ENCODE results near the gene CORT. TPM values are rescaled to one million over a fixed set of nuclear protein-coding genes. Genes with fewer than 3 reads are reported as not detected.

The CORT gene
- total RNA-seq, 1 donor from 2014 or later = not detected

GRCh38 chr1:10474613-10475507 is 25.0 kb downstream of the CORT start, which contains the start of gene PEX14:
Gene PEX14 (plus strand): TSS chr1:10474950. CDS start chr1:10474967, 17 bp downstream.
- peak; percentile 89 for DNase-seq (ENCODE audit: extremely low spot score, unreplicated experiment)
- H3K27me3 Mint-ChIP-seq = no peaks in the 10 kb centered on the region
- H3K27ac Mint-ChIP-seq = peak within 1 kb of the TSS; percentile 91
- peak within 1 kb of the TSS; percentile 95 for H3K4me3 Mint-ChIP-seq
- TF ChIP-seq, protein P1, sequence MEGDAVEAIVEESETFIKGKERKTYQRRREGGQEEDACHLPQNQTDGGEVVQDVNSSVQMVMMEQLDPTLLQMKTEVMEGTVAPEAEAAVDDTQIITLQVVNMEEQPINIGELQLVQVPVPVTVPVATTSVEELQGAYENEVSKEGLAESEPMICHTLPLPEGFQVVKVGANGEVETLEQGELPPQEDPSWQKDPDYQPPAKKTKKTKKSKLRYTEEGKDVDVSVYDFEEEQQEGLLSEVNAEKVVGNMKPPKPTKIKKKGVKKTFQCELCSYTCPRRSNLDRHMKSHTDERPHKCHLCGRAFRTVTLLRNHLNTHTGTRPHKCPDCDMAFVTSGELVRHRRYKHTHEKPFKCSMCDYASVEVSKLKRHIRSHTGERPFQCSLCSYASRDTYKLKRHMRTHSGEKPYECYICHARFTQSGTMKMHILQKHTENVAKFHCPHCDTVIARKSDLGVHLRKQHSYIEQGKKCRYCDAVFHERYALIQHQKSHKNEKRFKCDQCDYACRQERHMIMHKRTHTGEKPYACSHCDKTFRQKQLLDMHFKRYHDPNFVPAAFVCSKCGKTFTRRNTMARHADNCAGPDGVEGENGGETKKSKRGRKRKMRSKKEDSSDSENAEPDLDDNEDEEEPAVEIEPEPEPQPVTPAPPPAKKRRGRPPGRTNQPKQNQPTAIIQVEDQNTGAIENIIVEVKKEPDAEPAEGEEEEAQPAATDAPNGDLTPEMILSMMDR (conservative IDR thresholded peaks at IDR 0.05) = no peak
- H3K36me3 Mint-ChIP-seq = peaks cover 5% of the 10 kb centered on the region
- no peaks in the 10 kb centered on the region for H3K9me3 Mint-ChIP-seq
- H3K4me1 Mint-ChIP-seq (ENCODE audit: unreplicated experiment) = peaks cover 33% of the 10 kb centered on the region

GRCh38 chr1:10475510-10475909 is 25.7 kb downstream of the CORT start:
- Mint-ChIP-seq H3K4me1 (ENCODE audit: unreplicated experiment) (peaks cover 33% of the 10 kb centered on the region), H3K27ac (peak overlapping the region; percentile 91), H3K4me3 (peak overlapping the region; percentile 95), H3K27me3 (no peaks in the 10 kb centered on the region), H3K36me3 (peaks cover 5% of the 10 kb centered on the region), H3K9me3 (no peaks in the 10 kb centered on the region)
- TF ChIP-seq, protein P1 (conservative IDR thresholded peaks at IDR 0.05) = no peak
- DNase-seq (ENCODE audit: extremely low spot score, unreplicated experiment) = no peak

DNA sequence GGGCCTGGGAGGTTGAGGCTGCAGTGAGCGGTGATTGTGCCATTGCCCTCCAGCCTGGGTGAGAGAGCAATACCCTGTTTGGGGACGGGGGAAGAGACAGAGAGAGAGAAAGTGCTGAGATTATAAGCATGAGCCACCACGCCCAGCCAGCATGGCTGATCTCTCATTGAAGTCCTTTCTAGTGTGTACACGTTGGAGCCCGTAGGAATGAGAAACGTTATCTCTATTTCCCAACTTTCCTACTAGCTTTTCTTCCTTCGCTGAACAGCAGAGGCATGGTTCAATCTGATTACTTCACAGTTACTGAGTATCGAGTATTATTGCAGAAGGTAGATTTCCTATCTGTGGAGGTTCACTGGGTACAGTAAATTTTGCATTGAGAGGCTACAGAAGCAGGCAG is 29.5 kb downstream of the CORT start:
- Mint-ChIP-seq H3K9me3 (no peaks in the 10 kb centered on the region), H3K36me3 (peaks cover 5% of the 10 kb centered on the region), H3K4me3 (no peak overlapping the region), H3K27ac (no peak overlapping the region), H3K4me1 (ENCODE audit: unreplicated experiment) (peaks cover 22% of the 10 kb centered on the region), H3K27me3 (no peaks in the 10 kb centered on the region)
- TF ChIP-seq, protein P1 (conservative IDR thresholded peaks at IDR 0.05) = no peak
- no peak for DNase-seq (ENCODE audit: extremely low spot score, unreplicated experiment)

- Mint-ChIP-seq H3K9me3 (no peaks in the 10 kb centered on the region), H3K27me3 (no peaks in the 10 kb centered on the region), H3K4me3 (no peak overlapping the region), H3K36me3 (peaks cover 8% of the 10 kb centered on the region), H3K4me1 (ENCODE audit: unreplicated experiment) (peaks cover 19% of the 10 kb centered on the region), H3K27ac (no peak overlapping the region)
- TF ChIP-seq, protein P1 (conservative IDR thresholded peaks at IDR 0.05) = no peak
- DNase-seq (ENCODE audit: extremely low spot score, unreplicated experiment) = no peak
Observed at GRCh38 chr1:10480614-10481013, 30.8 kb downstream of the CORT start.

GRCh38 chr1:10484521-10484920 is 34.7 kb downstream of the CORT start:
- Mint-ChIP-seq H3K9me3 (no peaks in the 10 kb centered on the region), H3K4me1 (ENCODE audit: unreplicated experiment) (peaks cover 7% of the 10 kb centered on the region), H3K36me3 (peaks cover 9% of the 10 kb centered on the region), H3K27ac (no peak overlapping the region), H3K4me3 (no peak overlapping the region), H3K27me3 (no peaks in the 10 kb centered on the region)
- TF ChIP-seq, protein P1 (conservative IDR thresholded peaks at IDR 0.05) = no peak
- DNase-seq (ENCODE audit: extremely low spot score, unreplicated experiment) = no peak

Data from type B pancreatic cell (in vitro differentiated cells).